Stimulated activated CD4-positive, alpha-beta T cell treated with anti-CD3 and anti-CD28 coated beads, Interleukin-12 subunit alpha, Interleukin-12 subunit beta, amount 100 ng/mL, for 24 hours (primary cell): ENCODE measurements around the gene XYLB.

Source experiments
- DNase-seq, 2 experiments: peaks; one replicate each; pipeline ENCODE4 v3.0.0-alpha.2; 2020; ENCODE audit warnings: low read depth in 2 of 2

The XYLB gene

DNA sequence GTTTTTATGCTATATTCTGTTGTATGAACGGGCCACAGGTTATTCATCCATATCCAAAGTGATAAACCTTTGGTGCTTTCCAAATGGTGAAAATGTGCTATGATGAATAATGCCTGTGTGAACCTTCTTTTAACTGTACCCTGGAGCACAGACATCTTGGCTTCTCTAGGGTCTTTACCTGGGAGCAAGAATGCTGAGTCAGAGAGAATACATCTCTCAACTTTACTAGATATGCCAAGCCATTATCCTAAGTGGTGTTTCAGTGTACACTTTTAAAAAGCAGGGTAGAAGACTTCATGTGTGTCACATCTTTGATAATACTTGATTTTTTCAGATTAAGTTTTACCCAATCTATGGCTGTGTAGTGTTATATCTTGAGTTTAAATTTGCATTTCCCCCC, 23.5 kb upstream of the XYLB start:
- no peak for DNase-seq

DNA sequence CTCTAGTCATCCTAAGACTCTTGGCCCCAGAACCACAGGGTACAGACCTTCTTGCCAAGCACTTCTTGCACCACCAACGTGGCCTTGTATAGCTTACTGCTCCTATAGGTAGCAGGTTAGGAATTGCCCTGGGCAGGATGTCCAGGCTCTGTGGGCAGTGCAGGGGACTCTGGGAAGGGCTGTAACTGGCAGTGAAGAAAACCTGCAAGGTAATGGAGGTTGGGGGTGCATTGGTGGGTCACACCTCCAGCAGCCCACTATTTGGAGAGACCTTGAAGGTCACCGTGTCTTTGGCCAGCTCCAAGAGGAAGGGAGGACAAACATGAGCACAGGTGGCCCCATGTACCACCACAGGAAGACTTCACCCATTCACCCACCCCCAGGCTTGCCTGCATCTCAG, 21.3 kb upstream of the XYLB start:
- no peak for DNase-seq

DNA sequence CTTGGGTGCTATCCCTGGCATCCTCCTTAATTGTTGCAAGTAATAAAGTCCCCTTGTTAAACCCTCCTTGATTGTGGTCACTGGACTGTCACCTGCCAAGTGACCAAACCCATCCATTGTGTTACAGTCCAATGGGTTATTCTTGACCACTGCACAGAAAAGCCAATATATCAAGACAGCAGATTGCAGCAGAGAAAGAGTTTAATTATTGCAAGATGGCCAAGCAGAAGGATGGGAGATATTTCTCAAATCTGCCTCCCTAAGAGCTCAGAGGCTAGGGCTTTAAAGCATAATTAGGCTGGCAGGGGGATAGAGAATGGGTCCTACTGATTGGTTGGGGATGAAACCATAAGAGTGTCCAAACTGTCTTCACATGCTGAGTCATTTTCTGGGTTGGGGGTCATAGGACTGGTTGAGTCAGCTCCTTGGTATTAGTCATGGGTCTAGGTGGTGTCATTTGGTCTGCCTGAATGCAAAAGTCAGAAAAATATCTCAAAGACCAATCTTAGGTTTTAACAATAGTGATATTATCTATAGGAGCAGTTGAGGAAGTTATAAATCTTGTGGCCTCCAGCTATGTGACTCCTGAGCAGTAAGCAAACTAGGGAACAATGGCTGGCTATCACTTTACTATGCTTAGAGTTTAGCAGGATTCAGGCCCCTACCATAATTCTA, 19.1 kb upstream of the XYLB start:
- DNase-seq = no peak

DNA sequence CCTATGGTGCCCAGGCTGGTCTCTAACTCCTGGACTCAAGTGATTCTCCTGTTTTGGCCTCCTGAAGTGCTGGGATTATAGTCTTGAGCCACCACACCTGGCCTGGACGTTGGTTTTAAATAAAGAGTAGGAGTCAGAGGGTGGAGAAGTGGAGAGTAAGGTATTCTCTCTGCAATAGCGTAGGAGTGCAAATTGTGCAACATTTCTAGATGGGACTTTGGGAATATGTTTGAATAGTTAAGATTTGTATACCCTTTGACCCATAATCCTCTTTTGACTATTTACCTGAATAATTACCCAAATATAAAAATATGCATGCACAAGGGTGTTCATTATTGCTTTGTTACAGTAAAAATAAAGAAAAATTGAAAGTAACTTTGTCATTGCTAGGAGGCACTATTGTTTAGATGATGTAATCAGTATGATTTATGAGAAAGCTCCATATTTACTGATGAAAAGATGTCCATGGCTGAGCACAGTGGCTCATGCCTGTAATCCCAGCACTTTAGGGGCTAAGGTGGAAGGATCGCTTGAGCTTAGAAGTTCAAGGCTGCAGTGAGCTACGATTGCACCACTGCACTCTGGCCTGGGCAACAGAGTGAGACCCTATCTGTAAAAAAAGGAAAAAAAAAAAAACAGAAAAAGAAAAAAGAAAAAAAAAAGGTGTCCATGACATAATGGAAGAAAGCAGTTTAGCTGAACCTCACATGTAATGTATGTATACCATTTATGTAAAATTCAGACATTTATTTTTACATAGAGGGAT, 15.1 kb upstream of the XYLB start:
- DNase-seq = no peak

DNA sequence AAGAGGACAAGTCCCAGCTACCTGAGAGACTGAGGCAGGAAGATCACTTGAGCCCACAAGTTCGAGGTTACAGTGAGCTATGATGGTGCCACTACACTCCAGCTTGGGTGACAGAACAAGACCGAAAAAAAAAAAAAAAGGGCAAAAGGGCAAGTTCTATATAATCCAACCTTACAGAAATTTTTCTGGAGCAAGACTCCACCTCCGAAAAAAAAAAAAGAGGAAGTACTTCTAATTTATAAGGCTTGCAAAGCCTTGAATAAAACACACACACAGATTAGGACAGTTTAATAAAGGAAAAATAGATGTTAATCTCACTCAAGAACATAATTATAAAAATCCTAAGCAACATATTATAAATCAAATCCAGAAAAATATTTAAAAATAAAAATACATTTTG, 14.4 kb upstream of the XYLB start:
- DNase-seq = no peak

DNA sequence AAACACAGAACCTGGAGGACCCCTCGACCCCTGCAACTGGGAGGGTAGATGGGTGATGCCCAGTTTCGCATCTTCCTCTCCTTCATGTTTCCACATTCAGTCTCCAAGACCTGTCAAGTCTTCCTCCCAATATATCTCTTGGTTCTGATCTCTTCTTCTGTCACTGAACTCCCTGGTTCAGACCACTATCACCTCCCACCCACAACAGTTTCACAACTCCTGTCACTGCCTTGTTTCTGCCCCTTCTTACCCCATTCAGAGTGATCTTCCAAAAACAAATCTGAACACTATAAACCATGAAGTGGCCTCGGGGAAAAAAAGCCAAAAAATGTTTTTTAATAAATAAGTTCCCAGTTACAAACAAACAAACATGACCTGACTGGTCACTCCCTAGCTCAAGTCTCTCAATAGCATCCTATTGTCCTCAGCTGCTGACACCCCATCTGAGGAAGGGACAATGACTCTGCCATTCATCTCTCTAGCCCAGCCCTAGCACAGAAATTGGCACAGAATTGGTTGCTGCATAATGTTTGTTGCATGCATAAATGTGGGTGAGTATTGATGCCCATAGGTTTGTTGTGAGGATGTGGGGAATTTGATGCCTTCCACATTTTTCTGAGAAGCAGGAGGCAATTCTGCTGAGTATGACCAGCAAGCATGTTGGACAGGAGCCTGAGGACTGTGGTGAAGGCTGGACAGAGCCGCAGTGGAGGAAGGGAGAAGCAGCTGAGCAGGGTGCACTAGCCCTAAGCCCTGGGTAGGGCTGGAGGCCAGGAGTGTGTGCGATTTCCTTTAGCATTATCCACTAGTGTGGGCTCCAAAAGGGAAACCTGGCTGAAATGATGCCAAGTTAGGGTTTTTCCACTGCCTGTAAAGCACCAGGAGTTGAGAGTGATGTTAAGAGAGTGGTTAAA, 12.2 kb upstream of the XYLB start:
- no peak for DNase-seq

DNA sequence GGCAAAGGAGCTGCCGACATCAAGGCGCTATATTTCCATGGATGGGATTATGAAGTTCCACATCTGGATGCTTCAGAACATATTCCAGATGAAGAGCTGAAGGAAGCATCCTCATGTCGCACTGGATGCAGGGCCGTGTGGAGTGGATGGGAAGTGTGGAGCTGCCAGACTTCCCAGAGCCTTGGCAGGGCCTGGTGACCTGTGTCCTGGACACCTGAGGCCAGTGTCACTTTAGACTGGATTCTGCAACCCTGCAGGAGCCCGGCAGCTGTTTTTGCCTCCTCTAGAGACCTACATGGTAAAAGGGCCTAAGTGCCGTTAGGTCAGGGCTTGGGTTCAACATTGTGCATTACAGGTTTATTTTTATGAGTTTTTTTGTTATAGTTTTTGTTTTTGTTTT, 11.3 kb upstream of the XYLB start:
- DNase-seq = no peak

DNA sequence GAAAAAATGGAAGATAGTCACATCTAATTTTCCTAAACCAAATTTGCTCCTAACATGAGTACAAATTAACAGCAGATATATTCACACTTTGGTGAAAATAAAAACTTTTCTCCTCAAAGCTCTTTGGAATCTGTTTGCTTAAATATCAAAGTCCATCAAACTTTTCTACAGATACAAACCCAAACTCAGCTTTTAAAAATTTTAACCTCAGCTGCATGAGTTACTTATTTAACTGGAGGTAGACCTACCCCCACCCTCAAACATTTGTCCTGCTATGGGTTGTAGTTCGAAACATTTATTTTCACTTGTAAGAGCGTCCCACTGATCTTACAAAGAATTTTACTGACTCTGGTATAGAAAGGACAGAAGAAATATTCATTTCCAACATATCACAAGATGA, 8.9 kb upstream of the XYLB start:
- no peak for DNase-seq

DNA sequence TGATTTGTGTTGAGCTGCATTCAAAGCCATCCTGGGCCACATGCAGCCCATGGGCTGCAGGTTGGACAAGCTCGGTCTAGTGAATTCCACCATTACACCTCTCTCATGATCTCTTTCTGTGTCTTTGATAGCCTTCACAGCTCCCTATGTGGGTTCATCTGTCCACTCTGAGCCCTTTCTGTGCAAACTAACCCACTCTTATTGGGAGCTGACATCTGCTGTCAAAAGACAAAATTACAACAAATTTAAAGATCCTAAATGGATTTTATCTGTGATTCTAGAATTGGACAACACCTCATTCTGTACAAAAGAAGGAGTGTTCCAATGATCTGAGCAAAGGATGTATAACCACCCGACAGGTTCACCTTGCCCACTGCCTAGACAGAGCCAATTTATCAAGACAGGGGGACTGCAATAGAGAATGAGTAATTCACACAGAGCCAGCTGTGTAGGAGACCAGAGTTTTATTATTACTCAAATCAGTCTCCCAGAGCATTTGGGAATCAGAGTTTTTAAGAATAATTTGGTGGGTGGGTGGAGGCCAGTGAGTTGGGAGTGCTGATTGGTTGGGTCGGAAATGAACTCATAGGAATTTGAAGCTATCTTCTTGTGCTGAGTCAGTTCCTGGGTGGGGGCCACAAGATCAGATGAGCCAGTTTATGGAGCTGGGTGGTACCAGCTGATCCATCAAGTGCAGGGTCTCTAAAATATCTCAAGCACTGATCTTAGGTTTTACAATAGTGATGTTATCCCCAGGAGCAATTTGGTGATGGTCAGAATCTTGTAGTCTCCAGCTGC, 2.6 kb upstream of the XYLB start:
- DNase-seq = no peak

DNA sequence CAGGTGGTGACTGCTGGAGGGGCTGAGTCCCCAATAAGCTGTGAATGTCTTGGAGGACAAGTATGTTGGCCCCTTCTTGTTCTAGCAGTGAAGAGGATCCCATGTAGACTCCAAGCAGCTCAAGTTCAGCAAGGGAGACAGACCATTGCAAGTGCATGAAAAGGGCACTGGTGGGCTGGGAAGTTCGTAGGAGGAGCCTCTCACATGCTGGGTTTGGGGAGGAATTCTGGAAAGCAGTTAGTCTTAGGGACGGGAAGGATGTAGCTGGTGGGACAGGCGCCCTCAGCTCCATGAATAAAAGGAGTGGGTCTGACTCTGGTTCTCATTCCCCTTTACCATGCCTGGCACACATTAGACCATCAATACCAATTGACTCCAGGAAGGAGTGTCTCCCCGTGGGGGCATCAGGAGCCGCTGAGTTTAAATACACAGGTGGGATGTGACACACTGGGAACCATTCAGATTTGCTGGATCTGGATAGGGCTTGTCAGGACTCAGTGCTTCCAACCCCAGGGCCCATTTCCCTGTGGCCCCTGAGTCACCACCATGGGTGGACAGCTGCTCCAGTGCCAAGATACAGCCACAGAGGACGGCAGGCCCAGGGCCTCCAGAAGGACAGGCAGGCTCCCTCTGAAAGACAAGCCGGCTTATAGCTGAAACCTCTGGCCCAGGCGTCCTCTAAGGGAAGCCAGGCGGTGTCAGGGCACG, 552 bp upstream of the XYLB start:
- DNase-seq = no peak

DNA sequence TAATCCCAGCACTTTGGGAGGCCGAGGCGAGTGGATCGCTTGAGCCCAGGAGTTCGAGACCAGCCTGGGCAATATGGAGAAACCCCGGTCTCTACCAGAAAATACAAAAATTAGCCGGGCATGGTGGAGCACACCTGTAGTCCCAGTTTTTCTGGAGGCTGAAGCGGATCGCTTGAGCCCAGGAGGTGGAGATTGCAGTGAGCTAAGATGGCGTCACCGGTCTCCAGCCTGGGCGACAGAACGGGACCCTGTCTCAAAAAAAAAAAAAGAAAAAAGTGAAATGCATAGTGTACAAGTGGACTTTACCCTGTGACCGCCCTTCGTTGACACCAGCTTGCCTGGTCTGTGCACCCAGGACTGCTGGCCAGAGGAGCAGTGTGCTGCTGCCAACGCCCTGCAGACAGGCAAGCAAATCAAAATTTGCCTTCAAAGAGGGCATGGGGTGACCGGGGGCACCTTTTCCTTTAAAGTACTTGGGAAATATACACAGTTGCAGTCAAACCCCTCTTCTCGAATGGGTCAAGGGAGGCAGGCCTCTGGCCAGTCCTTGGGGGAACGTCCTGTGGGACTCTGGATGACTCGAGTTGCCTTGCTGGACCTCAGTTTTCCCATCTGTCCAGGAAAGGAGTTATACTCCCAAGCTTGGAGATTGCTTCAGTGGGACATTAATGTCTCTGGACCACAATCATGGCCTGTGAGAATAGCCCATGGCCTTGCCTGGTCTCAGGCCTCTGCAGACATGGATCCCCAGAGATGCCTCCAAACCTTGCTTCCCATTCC, 1.0 kb downstream of the XYLB start:
- no peak for DNase-seq

DNA sequence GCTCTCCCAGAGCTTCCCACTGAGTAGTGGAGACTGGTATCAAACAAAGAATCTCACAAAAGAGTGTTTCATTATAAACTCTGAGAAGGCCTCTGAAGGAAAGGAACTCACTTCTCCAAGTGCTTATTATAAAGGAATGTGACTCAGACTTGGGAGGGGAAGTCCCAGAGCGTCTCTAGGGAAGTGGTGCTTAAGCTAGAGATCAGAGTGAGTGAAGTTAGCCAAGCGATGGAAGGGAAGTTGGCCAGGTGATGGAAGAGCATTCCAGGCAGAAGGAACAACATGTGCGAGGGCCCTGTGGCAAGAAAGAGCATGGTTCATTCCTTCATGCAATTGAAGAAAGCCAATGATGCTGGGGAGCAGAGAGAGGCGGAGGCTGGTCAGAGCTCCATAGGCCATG, 2.3 kb downstream of the XYLB start:
- no peak for DNase-seq

DNA sequence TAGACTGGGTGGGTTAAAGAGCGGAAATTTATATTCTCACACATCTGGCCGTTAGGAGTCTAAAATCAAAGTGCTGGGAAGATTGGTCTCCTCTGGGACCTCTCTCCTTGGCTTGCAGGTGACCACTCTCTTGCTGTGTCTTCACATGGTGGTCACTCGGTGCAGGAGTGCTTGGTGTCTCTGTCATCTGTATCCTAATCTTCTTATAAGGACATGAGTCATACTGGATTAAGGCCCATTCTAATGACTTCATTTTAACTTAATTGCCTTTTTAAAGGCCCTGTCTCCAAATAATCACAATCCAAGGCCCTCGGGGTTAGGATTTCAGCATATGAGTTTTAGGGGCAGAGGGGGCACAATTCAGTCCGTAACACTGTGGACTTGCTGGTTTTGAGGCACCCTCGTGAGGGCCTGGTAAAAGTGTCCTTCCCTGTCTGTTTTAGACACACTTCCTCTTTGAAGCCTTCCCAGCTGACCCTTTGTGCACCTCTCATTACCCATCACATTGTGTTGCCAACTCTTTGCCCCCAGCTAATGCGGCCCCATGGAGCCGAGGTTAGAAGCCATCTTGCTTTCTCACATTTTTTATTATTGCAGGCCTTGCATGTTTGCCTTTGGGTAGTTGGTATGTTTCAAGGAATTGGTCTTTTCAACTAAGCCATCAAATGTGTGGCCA, 3.2 kb downstream of the XYLB start:
- DNase-seq = no peak

DNA sequence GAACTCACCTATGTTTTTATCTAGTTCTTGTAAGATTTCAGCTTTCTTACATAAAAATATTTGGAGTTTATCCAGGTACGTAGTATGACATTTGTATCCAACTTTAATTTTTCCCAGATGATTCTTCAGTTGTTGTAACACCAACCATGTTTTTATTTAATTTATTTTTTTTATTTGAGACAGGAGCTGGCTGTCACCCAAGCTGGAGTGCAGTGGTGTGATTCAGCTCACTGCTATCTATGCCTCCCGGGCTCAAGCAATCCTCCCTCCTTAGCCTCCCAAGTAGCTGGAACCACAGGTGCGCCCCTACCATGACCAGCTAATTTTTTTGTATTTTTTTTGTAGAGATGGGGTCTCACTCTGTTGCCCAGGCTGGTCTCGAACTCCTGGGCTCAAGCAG, 6.6 kb downstream of the XYLB start:
- DNase-seq = no peak

DNA sequence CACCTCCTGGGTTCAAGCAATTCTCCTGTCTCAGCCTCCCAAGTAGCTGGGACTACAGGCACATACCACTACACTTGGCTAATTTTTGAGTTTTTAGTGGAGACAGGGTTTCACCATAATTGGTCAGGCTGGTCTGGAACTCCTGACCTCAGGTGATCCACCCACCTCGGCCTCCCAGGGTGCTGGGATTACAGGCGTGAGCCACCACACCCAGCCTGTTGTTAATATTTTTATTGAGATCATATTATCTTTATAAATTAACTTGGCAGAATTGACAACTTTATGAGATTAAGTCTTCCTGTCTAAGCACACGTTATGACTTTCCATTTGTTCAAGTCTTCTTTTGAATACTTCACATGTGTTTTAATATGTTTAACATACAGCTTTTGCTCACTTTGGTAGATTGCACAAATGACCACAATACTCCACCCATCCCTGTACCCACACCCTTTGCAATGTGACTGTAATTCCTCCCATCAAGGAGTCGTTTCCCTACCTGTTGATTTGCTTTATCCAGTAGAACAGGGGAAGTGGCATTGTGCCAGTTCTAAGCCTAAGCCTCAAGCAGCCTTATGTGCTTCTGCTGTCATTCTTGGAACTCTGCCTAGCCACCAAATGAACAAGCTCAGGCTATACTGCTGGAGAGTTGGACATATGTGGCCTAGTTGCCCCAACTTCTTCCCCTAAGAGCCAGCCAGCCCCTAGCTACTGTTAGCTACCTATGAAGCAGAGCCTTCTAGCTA, 8.2 kb downstream of the XYLB start:
- no peak for DNase-seq

DNA sequence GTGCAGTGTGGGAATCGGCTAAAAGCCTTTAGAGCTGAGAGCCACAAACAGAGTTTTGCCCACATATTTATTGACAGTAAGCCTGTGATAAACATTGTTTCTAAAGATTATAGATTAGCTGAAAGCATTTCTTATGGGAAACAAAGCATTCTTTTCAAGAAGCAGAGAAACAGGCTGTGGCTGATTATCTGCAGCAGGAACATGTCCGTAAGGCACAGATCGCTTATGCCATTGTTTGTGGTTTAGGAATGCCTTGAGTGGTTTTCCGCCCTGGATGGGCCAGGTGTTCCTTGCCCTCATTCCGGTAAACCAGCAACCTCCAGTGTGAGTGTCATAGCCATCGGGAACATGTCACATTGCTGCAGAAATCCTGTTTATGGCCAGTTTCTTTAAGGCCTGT, 12.5 kb downstream of the XYLB start:
- no peak for DNase-seq

DNA sequence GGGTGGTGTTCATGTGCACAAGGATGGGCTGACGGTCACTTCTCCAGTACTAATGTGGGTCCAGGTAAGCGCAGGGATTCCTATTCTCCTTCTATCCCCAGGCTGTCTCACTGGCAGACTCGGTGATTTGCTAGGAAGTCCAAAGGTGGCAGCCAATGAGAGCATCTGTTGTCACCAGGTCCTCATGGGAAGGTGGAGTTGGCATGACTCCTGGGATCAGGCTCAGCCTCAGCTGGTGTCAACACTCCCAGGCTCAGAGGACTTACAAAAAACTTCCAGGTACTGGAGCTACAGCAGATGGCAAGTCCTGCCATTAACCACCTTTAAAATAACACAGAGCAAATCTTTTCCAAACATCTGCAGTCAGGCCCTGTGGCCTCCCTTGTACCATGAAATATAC, 13.8 kb downstream of the XYLB start:
- DNase-seq = no peak

DNA sequence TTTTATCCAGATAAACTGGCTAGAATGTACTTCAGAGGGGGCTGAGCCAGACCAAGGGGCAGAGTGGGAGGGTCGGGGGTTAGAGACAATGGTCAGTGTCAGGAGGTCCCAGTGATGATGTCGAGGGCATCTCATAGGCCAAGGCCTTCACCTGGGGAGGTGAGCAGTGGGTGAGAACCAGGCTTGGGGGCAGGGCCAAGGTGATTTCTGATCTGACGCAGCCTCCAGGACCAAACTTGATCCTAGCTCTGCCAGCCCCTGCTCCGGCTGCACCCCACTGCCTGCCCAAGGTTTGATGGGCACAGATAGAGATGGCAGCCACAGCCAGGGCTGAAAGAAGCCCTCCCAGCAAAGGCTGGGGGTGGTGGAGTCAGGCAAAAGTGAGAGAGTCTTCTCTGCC, 14.9 kb downstream of the XYLB start:
- DNase-seq = no peak

DNA sequence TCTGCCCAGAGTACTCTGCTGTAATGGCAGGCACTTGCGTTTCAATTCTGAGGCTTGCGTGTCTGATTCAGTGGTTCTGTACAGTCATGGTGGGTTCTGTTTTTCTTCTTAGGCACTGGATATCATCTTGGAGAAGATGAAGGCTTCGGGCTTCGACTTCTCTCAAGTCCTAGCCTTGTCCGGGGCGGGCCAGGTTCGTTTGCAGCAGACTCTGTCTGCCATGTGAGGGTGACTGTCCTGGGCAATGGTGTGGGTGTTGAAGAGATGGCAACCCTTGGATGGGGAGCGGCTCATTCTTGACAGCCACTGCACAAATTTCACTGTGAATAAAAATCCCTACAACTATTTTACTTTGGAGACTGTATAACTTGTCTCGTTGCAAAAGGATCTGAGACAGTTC, 16.2 kb downstream of the XYLB start:
- no peak for DNase-seq
